ENCODE data around the gene AZIN2.

DNA sequence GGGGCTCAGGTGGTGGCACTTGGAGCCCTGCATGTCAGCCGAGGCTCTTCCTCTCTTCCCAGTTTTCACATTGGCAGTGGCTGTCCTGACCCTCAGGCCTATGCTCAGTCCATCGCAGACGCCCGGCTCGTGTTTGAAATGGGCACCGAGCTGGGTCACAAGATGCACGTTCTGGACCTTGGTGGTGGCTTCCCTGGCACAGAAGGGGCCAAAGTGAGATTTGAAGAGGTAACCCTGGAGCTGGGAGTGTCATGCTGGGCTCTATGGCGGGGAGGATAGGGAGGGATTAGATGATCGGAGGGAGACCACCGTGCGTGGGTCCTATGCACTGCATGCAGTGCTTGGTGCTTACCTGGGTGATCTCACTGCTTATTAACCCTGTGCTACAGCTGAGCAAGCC lies 13.5 kb downstream of the AZIN2 start:
- TF ChIP-seq, protein P1, sequence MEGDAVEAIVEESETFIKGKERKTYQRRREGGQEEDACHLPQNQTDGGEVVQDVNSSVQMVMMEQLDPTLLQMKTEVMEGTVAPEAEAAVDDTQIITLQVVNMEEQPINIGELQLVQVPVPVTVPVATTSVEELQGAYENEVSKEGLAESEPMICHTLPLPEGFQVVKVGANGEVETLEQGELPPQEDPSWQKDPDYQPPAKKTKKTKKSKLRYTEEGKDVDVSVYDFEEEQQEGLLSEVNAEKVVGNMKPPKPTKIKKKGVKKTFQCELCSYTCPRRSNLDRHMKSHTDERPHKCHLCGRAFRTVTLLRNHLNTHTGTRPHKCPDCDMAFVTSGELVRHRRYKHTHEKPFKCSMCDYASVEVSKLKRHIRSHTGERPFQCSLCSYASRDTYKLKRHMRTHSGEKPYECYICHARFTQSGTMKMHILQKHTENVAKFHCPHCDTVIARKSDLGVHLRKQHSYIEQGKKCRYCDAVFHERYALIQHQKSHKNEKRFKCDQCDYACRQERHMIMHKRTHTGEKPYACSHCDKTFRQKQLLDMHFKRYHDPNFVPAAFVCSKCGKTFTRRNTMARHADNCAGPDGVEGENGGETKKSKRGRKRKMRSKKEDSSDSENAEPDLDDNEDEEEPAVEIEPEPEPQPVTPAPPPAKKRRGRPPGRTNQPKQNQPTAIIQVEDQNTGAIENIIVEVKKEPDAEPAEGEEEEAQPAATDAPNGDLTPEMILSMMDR (IDR thresholded peaks at IDR 0.05) = no peak
- no peak for TF ChIP-seq POLR2A (IDR thresholded peaks at IDR 0.05)

All from adrenal gland (tissue), 5 donors.